ENCODE results near the gene CPM. TPM values are rescaled to one million over a fixed set of nuclear protein-coding genes. Genes with fewer than 3 reads are reported as not detected.
"Not testable (repeated sequence)": the region's sequence is repeated elsewhere in the genome, so short reads cannot be mapped to it uniquely, and the experiment has no call there.

The CPM gene
- total and polyA plus RNA-seq, 4 donors = 10.3 to 17.7 (median 14.4) TPM

DNA sequence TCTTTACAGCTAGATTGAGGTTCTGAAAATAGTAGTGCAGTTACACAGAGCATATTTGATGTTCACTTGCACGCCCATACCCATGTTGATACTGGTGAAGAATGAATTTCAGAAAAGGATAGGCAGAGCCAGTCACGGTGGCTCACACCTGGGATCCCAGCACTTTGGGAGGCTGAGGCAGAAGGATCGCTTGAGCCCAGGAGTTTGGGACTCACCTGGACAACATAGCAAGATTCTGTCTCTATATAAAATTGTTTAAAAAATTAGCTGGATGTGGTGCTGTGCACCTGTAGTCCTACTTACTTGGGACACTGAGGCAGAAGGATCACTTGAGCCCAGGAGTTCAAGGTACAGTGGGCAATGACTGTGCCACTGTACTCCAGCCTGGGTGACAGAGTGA lies 68.4 kb downstream of the CPM start:
- Histone ChIP-seq H3K9me3 (ENCODE audit: control insufficient read depth, insufficient read depth, low read length) (no peaks in the 10 kb centered on the region), H3K4me1 (ENCODE audit: control insufficient read depth, insufficient read depth, low read length) (peaks cover 7% of the 10 kb centered on the region), H3K27ac (ENCODE audit: low read depth, low read length) (no peak overlapping the region), H3K4me3 (ENCODE audit: low read depth, low read length) (no peak overlapping the region), H3K27me3 (ENCODE audit: control insufficient read depth, insufficient read depth, low read length) (no peaks in the 10 kb centered on the region), H3K36me3 (ENCODE audit: control insufficient read depth, insufficient read depth, low read length) (no peaks in the 10 kb centered on the region)
- no peak for DNase-seq (ENCODE audit: low read depth in 4 of 6, low spot score in 6 of 6)
- 100% methylated on average over 2 of the region's 3 CpGs for WGBS (ENCODE audit: insufficient coverage)

DNA sequence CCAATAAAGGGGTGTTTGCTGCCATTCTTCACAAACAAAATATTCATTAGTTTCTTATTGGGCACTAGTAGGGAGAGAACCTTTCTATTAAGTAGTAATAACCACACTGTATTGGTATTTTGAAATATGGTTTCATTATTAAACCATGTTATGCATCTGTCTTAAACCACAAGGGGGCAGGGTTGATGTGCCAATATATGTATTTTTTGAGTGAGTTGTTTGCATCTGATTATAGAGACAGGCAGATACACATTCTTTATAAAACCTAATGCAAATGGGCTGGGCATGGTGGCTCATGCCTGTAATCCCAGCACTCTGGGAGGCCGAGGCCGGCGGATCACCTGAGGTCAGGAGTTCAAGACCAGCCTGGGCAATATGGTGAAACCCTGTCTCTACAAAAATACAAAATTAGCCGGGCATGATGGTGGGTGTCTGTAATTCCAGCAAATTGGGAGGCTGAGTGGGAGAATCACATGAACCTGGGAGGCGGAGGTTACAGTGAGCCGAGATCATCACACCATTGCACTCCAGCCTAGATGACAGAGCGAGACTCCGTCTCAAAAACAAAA lies 69.0 kb downstream of the CPM start:
- H3K27ac ChIP-seq (ENCODE audit: low read depth, low read length); H3K9me3 ChIP-seq (ENCODE audit: control insufficient read depth, insufficient read depth, low read length); H3K36me3 ChIP-seq (ENCODE audit: control insufficient read depth, insufficient read depth, low read length); H3K4me1 ChIP-seq (ENCODE audit: control insufficient read depth, insufficient read depth, low read length); H3K27me3 ChIP-seq (ENCODE audit: control insufficient read depth, insufficient read depth, low read length); H3K4me3 ChIP-seq (ENCODE audit: low read depth, low read length): not testable (repeated sequence)
- 100% methylated on average over 1 of the region's 8 CpGs for WGBS (ENCODE audit: insufficient coverage)
- peak in 2 of 6 donors; percentile 54 to 74 for DNase-seq (ENCODE audit: low read depth in 4 of 6, low spot score in 6 of 6)

GRCh38 chr12:68863109-68863770 lies 69.7 kb downstream of the CPM start:
- no peak overlapping the region for H3K27ac ChIP-seq (ENCODE audit: low read depth, low read length)
- peaks cover 7% of the 10 kb centered on the region for H3K4me1 ChIP-seq (ENCODE audit: control insufficient read depth, insufficient read depth, low read length)
- WGBS (ENCODE audit: insufficient coverage) = 72% methylated on average over 6 of the region's 7 CpGs
- no peaks in the 10 kb centered on the region for H3K9me3 ChIP-seq (ENCODE audit: control insufficient read depth, insufficient read depth, low read length)
- no peak overlapping the region for H3K4me3 ChIP-seq (ENCODE audit: low read depth, low read length)
- H3K36me3 ChIP-seq (ENCODE audit: control insufficient read depth, insufficient read depth, low read length) = no peaks in the 10 kb centered on the region
- no peaks in the 10 kb centered on the region for H3K27me3 ChIP-seq (ENCODE audit: control insufficient read depth, insufficient read depth, low read length)
- no peak for DNase-seq (ENCODE audit: low read depth in 4 of 6, low spot score in 6 of 6)

- no peak for DNase-seq (ENCODE audit: low read depth in 4 of 6, low spot score in 6 of 6)
- no peaks in the 10 kb centered on the region for H3K4me1 ChIP-seq (ENCODE audit: control insufficient read depth, insufficient read depth, low read length)
- H3K36me3 ChIP-seq (ENCODE audit: control insufficient read depth, insufficient read depth, low read length) = no peaks in the 10 kb centered on the region
- H3K27me3 ChIP-seq (ENCODE audit: control insufficient read depth, insufficient read depth, low read length) = no peaks in the 10 kb centered on the region
- H3K27ac ChIP-seq (ENCODE audit: low read depth, low read length) = no peak overlapping the region
- no peaks in the 10 kb centered on the region for H3K9me3 ChIP-seq (ENCODE audit: control insufficient read depth, insufficient read depth, low read length)
- WGBS (ENCODE audit: insufficient coverage) = 83% methylated on average over 1 of the region's 3 CpGs
- H3K4me3 ChIP-seq (ENCODE audit: low read depth, low read length) = no peak overlapping the region
Measured at GRCh38 chr12:68861890-68862289, 71.1 kb downstream of the CPM start.

GRCh38 chr12:68856510-68856909 lies 76.5 kb downstream of the CPM start:
- 50% methylated on average over 1 of the region's 3 CpGs for WGBS (ENCODE audit: insufficient coverage)
- Histone ChIP-seq H3K9me3 (ENCODE audit: control insufficient read depth, insufficient read depth, low read length) (no peaks in the 10 kb centered on the region), H3K36me3 (ENCODE audit: control insufficient read depth, insufficient read depth, low read length) (no peaks in the 10 kb centered on the region), H3K4me1 (ENCODE audit: control insufficient read depth, insufficient read depth, low read length) (no peaks in the 10 kb centered on the region), H3K27ac (ENCODE audit: low read depth, low read length) (no peak overlapping the region), H3K4me3 (ENCODE audit: low read depth, low read length) (no peak overlapping the region), H3K27me3 (ENCODE audit: control insufficient read depth, insufficient read depth, low read length) (no peaks in the 10 kb centered on the region)
- DNase-seq (ENCODE audit: low read depth in 4 of 6, low spot score in 6 of 6) = peak in 2 of 6 donors; percentile 44 to 50

GRCh38 chr12:68855771-68856170 lies 77.2 kb downstream of the CPM start:
- WGBS (ENCODE audit: insufficient coverage) = no CpG with 5 or more reads among the region's 8 CpGs
- no peak for DNase-seq (ENCODE audit: low read depth in 4 of 6, low spot score in 6 of 6)
- Histone ChIP-seq H3K27me3 (ENCODE audit: control insufficient read depth, insufficient read depth, low read length) (no peaks in the 10 kb centered on the region), H3K27ac (ENCODE audit: low read depth, low read length) (no peak overlapping the region), H3K36me3 (ENCODE audit: control insufficient read depth, insufficient read depth, low read length) (no peaks in the 10 kb centered on the region), H3K4me3 (ENCODE audit: low read depth, low read length) (no peak overlapping the region), H3K4me1 (ENCODE audit: control insufficient read depth, insufficient read depth, low read length) (no peaks in the 10 kb centered on the region), H3K9me3 (ENCODE audit: control insufficient read depth, insufficient read depth, low read length) (no peaks in the 10 kb centered on the region)

DNA sequence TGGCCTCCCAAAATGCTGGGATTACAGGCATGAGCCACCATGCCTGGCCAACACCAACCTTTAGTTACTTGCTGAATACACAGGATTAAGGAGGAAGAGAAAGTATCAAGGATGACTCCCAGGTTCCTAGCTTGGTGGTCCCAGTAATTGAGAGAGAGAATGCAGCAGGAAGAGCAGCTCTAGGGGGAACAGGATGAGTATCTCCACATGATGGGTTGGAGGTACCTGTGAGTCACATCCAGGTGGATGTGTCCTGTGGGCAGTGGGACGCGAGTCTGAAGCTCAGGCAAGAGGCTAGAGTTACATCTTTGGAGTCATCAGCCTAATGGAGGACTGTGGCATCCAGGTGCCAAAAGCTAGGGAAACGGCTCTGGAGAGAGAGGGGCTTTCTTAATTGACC lies 77.9 kb downstream of the CPM start:
- no peaks in the 10 kb centered on the region for H3K9me3 ChIP-seq (ENCODE audit: control insufficient read depth, insufficient read depth, low read length)
- H3K4me1 ChIP-seq (ENCODE audit: control insufficient read depth, insufficient read depth, low read length) = no peaks in the 10 kb centered on the region
- WGBS (ENCODE audit: insufficient coverage) = 100% methylated on average over 2 of the region's 3 CpGs
- H3K27ac ChIP-seq (ENCODE audit: low read depth, low read length) = no peak overlapping the region
- no peaks in the 10 kb centered on the region for H3K27me3 ChIP-seq (ENCODE audit: control insufficient read depth, insufficient read depth, low read length)
- no peak overlapping the region for H3K4me3 ChIP-seq (ENCODE audit: low read depth, low read length)
- no peak for DNase-seq (ENCODE audit: low read depth in 4 of 6, low spot score in 6 of 6)
- H3K36me3 ChIP-seq (ENCODE audit: control insufficient read depth, insufficient read depth, low read length) = no peaks in the 10 kb centered on the region

DNA sequence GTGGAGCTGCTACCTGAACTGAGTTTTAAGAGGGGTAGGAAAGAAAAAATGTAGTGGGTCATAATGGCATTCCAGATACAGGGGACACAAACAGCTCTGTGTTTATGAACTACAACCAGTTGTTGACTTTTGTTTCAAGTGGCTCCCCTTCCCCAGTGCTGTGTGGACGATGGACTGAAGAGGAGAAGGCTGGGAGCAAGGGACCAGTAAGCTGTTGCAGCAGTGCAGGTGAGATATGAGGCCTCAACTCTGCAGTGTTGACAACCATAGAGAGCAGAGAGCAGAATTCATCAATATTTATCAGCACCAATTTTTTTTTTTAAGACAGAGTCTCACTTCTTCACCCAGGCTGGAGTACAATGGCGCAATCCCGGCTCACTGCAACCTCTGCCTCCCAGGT lies 78.4 kb downstream of the CPM start:
- 87% methylated on average over 3 of the region's 3 CpGs for WGBS (ENCODE audit: insufficient coverage)
- Histone ChIP-seq H3K27me3 (ENCODE audit: control insufficient read depth, insufficient read depth, low read length) (no peaks in the 10 kb centered on the region), H3K9me3 (ENCODE audit: control insufficient read depth, insufficient read depth, low read length) (no peaks in the 10 kb centered on the region), H3K36me3 (ENCODE audit: control insufficient read depth, insufficient read depth, low read length) (no peaks in the 10 kb centered on the region), H3K4me1 (ENCODE audit: control insufficient read depth, insufficient read depth, low read length) (no peaks in the 10 kb centered on the region), H3K4me3 (ENCODE audit: low read depth, low read length) (no peak overlapping the region), H3K27ac (ENCODE audit: low read depth, low read length) (no peak overlapping the region)
- DNase-seq (ENCODE audit: low read depth in 4 of 6, low spot score in 6 of 6) = no peak

- no peak overlapping the region for H3K27ac ChIP-seq (ENCODE audit: low read depth, low read length)
- no peaks in the 10 kb centered on the region for H3K36me3 ChIP-seq (ENCODE audit: control insufficient read depth, insufficient read depth, low read length)
- no peaks in the 10 kb centered on the region for H3K9me3 ChIP-seq (ENCODE audit: control insufficient read depth, insufficient read depth, low read length)
- H3K4me1 ChIP-seq (ENCODE audit: control insufficient read depth, insufficient read depth, low read length) = no peaks in the 10 kb centered on the region
- no peaks in the 10 kb centered on the region for H3K27me3 ChIP-seq (ENCODE audit: control insufficient read depth, insufficient read depth, low read length)
- no CpG with 5 or more reads among the region's 2 CpGs for WGBS (ENCODE audit: insufficient coverage)
- DNase-seq (ENCODE audit: low read depth in 4 of 6, low spot score in 6 of 6) = no peak
- H3K4me3 ChIP-seq (ENCODE audit: low read depth, low read length) = no peak overlapping the region
Measured at GRCh38 chr12:68854078-68854468, 78.9 kb downstream of the CPM start.

DNA sequence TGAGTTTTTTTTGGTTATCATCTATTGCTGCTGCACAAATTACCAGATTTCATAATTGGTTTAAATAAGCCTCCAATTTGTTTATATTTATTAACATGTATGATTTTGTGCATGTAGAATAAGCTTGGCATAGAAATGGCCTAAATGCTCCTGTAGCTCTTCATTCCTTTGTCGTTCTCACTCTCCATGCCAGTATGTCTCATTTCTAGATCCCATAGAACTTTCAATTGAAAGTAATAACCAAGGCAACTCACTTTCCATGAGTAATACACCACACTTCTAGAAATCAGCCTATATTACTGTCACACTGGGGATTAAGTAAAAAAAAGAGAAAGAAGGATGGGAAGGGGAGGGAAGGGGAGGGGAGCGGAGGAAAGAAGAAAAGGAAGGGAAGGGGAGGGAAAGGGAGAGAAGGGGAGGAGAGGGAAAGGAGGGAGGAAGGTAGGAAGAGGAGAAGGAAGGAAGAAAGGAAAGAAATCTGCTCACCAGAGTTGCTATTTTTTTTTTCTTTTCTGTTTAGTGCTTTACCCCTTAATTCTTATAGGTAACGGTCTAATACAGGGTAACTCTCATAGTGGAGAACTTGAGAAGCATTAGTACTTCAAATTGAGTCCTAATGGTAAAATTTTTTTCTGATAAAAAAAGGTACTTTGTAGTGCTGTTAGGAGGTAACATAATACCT lies 79.4 kb downstream of the CPM start:
- H3K27me3 ChIP-seq (ENCODE audit: control insufficient read depth, insufficient read depth, low read length) = no peaks in the 10 kb centered on the region
- WGBS (ENCODE audit: insufficient coverage) = 100% methylated on average over 2 of the region's 3 CpGs
- H3K27ac ChIP-seq (ENCODE audit: low read depth, low read length) = no peak overlapping the region
- no peak overlapping the region for H3K4me3 ChIP-seq (ENCODE audit: low read depth, low read length)
- DNase-seq (ENCODE audit: low read depth in 4 of 6, low spot score in 6 of 6) = no peak
- H3K9me3 ChIP-seq (ENCODE audit: control insufficient read depth, insufficient read depth, low read length) = no peaks in the 10 kb centered on the region
- H3K4me1 ChIP-seq (ENCODE audit: control insufficient read depth, insufficient read depth, low read length) = no peaks in the 10 kb centered on the region
- no peaks in the 10 kb centered on the region for H3K36me3 ChIP-seq (ENCODE audit: control insufficient read depth, insufficient read depth, low read length)

Data from spinal cord (tissue), 10 donors.